SK-N-SH (cell line): ENCODE measurements around the gene UNC5B. TPM values are rescaled to one million over a fixed set of nuclear protein-coding genes. Genes with fewer than 3 reads are reported as not detected.

ENCODE experiments used
- CTCF ChIA-PET: fragments of 300-600, 350-600 bp; formaldehyde crosslinking; extraction: SDS; loops from one replicate; lab custom pipeline; 2021; lab: Yijun Ruan, JAX
- POLR2A ChIA-PET: fragments of 350-600 bp; sonication (Branson Sonifier 250); formaldehyde crosslinking; extraction: SDS; loops from one replicate; lab custom pipeline; 2020; ENCODE audit warnings: antibody characterized with exemption, inconsistent platforms; lab: Yijun Ruan, JAX
- DNase-seq: peaks from one replicate; pipeline ENCODE4 v3.0.0; 2012
- H2AFZ ChIP-seq: fragments of 200-600 bp; sonication (generic); 2 replicates; pipeline ENCODE4 v1.8.1; 2016; ENCODE audit warnings: antibody characterized with exemption, mild to moderate bottlenecking, low read depth
- H3F3A ChIP-seq: fragments of 200-600 bp; sonication (generic); replicated peaks from 2 replicates; pipeline ENCODE3; 2016; ENCODE audit warnings: antibody characterized with exemption, mild to moderate bottlenecking; ENCODE audit not compliant: insufficient read depth
- H3K27ac ChIP-seq, 2 experiments: fragments of 200-500 bp in 1 of 2; fragments of 200-600 bp in 1 of 2; sonication (Bioruptor generic) in 1 of 2; sonication (generic), shearing (Covaris generic) in 1 of 2; 2 replicates each; pipeline versions ENCODE4 v1.5.1 to v1.6.1; 2014 to 2016; ENCODE audit warnings: low read depth in 2 of 2, inconsistent platforms in 1 of 2, low read length in 1 of 2, mild to moderate bottlenecking in 1 of 2, mixed read lengths in 1 of 2
- H3K27me3 ChIP-seq: fragments of 200-600 bp; sonication (generic), shearing (Covaris generic); 2 replicates; pipeline ENCODE4 v1.6.1; 2016; ENCODE audit warnings: mixed run types; ENCODE audit not compliant: insufficient read depth
- H3K36me3 ChIP-seq, 2 experiments: fragments of 200-500 bp in 1 of 2; fragments of 200-600 bp in 1 of 2; sonication (Bioruptor generic) in 1 of 2; sonication (generic) in 1 of 2; replicated peaks in 1 of 2; 2 replicates each; pipeline versions ENCODE3 to v1.5.1; 2014 to 2016; ENCODE audit warnings: low read length in 1 of 2, mild to moderate bottlenecking in 1 of 2; ENCODE audit not compliant: insufficient read depth in 2 of 2, control insufficient read depth in 1 of 2
- H3K4me1 ChIP-seq, 2 experiments: fragments of 200-500 bp in 1 of 2; fragments of 200-600 bp in 1 of 2; sonication (Bioruptor generic) in 1 of 2; sonication (generic), shearing (Covaris generic) in 1 of 2; 2 replicates each; pipeline versions ENCODE4 v1.5.1 to v1.6.1; 2014 to 2016; ENCODE audit warnings: low read depth in 1 of 2, low read length in 1 of 2, mixed run types in 1 of 2; ENCODE audit not compliant: insufficient read depth in 2 of 2, control insufficient read depth in 1 of 2
- H3K4me2 ChIP-seq: fragments of 200-600 bp; sonication (generic), shearing (Covaris generic); 2 replicates; pipeline ENCODE4 v1.6.1; 2017; ENCODE audit warnings: mixed run types
- H3K4me3 ChIP-seq, 2 experiments: fragments of 200-500 bp in 1 of 2; fragments of 200-600 bp in 1 of 2; sonication (Bioruptor generic) in 1 of 2; sonication (generic), shearing (Covaris generic) in 1 of 2; 2 replicates each; pipeline versions ENCODE4 v1.5.1 to v1.8.1; 2014 to 2016; ENCODE audit warnings: low read depth in 2 of 2, inconsistent platforms in 1 of 2, low read length in 1 of 2, mild to moderate bottlenecking in 1 of 2, mixed read lengths in 1 of 2, moderate library complexity in 1 of 2
- H3K79me2 ChIP-seq: fragments of 200-600 bp; sonication (generic); 2 replicates; pipeline ENCODE4 v1.8.1; 2017; ENCODE audit warnings: mild to moderate bottlenecking; ENCODE audit not compliant: insufficient read depth
- H3K9ac ChIP-seq: fragments of 200-600 bp; sonication (generic); 2 replicates; pipeline ENCODE4 v1.6.1; 2017; ENCODE audit warnings: mixed run types
- H3K9me2 ChIP-seq: fragments of 200-600 bp; sonication (generic); 2 replicates; pipeline ENCODE4 v1.6.1; 2017; ENCODE audit warnings: mixed run types
- H3K9me3 ChIP-seq: fragments of 200-600 bp; sonication (generic); 2 replicates; pipeline ENCODE4 v1.6.1; 2017; ENCODE audit warnings: mixed run types, mild to moderate bottlenecking, moderate library complexity
- H4K20me1 ChIP-seq: fragments of 200-600 bp; sonication (generic); 2 replicates; pipeline ENCODE4 v1.6.1; 2017; ENCODE audit warnings: mild to moderate bottlenecking, mixed run types; ENCODE audit not compliant: insufficient read depth
- CHD2 ChIP-seq: fragments of 150-350 bp; IDR thresholded peaks from 2 replicates; pipeline ENCODE4 v1.6.1; 2018; ENCODE audit warnings: low read length; ENCODE audit not compliant: partially characterized antibody
- EZH2phosphoT487 ChIP-seq: fragments of 200-600 bp; sonication (generic); IDR thresholded peaks from 2 replicates; pipeline ENCODE4 v1.6.1; 2017; ENCODE audit warnings: low read depth, mixed run types, mild to moderate bottlenecking, antibody characterized with exemption, moderate library complexity, borderline replicate concordance
- FOXM1 ChIP-seq: IDR thresholded peaks from 2 replicates; pipeline ENCODE4 v1.4.0; 2012; ENCODE audit warnings: low read depth, mild to moderate bottlenecking
- GABPA ChIP-seq: IDR thresholded peaks from 2 replicates; pipeline ENCODE4 v1.4.0; 2012; ENCODE audit warnings: low read depth, mild to moderate bottlenecking
- GATA2 ChIP-seq: sonication (generic); formaldehyde crosslinking; IDR thresholded peaks from 2 replicates; pipeline ENCODE4 v1.5.0; 2020; ENCODE audit warnings: mild to moderate bottlenecking, missing genetic modification reagents
- MAX ChIP-seq: IDR thresholded peaks from 2 replicates; pipeline ENCODE4 v1.4.0; 2012; ENCODE audit warnings: low read depth
- MEF2A ChIP-seq: IDR thresholded peaks from 2 replicates; pipeline ENCODE4 v1.4.0; 2012; ENCODE audit warnings: low read depth, borderline replicate concordance
- NRF1 ChIP-seq: IDR thresholded peaks from 2 replicates; pipeline ENCODE4 v1.6.1; 2012; ENCODE audit warnings: low read depth, mild to moderate bottlenecking, low read length
- POLR2AphosphoS5 ChIP-seq: IDR thresholded peaks from 2 replicates; pipeline ENCODE4 v1.6.1; 2012; ENCODE audit warnings: low read depth, low read length
- RAD21 ChIP-seq: IDR thresholded peaks from 2 replicates; pipeline ENCODE4 v1.6.1; 2012; ENCODE audit warnings: mild to moderate bottlenecking, low read length
- RCOR1 ChIP-seq: fragments of 150-350 bp; IDR thresholded peaks from 2 replicates; pipeline ENCODE4 v1.6.1; 2017; ENCODE audit warnings: antibody characterized with exemption, low read length
- RFX5 ChIP-seq: IDR thresholded peaks from 2 replicates; pipeline ENCODE4 v1.6.1; 2012; ENCODE audit warnings: mild to moderate bottlenecking, improper control_type of control experiment, low read length
- RXRA ChIP-seq: IDR thresholded peaks from 2 replicates; pipeline ENCODE4 v1.4.0; 2012; ENCODE audit warnings: low read depth, mild to moderate bottlenecking, borderline replicate concordance
- TAF1 ChIP-seq: IDR thresholded peaks from 2 replicates; pipeline ENCODE4 v1.6.1; 2012; ENCODE audit warnings: low read depth, mild to moderate bottlenecking, low read length, moderate library complexity, borderline replicate concordance
- TCF12 ChIP-seq: IDR thresholded peaks from 2 replicates; pipeline ENCODE4 v1.4.0; 2012
- TEAD4 ChIP-seq: IDR thresholded peaks from 2 replicates; pipeline ENCODE4 v1.4.0; 2012; ENCODE audit warnings: mild to moderate bottlenecking, borderline replicate concordance; ENCODE audit not compliant: insufficient read depth
- USF2 ChIP-seq: fragments of 150-350 bp; IDR thresholded peaks from 2 replicates; pipeline ENCODE4 v1.6.1; 2017; ENCODE audit warnings: antibody characterized with exemption, low read length, low read depth, borderline replicate concordance
- WGBS: methylation state at CpG from one replicate; pipeline ENCODE4 v1.1.6; 2017; ENCODE audit warnings: low lambda C conversion rate; 5-methylcytosine and 5-hydroxymethylcytosine counted together
- polyA plus RNA-seq, 3 experiments: library from polyadenylated mRNA; depleted of rRNA; stranded (reverse); fragments of >200 nt; gene quantifications; 2 replicates each; pipeline ENCODE4 v1.2.3, GENCODE V29; 2012
- TF ChIP-seq, protein P1 (sequence below): fragments of 200-600 bp; sonication (generic); IDR thresholded peaks from 2 replicates; pipeline ENCODE4 v1.6.1; 2017; ENCODE audit warnings: antibody characterized with exemption, mild to moderate bottlenecking, moderate library complexity

Gene UNC5B
- polyA plus RNA-seq, 1 of the 3 experiments (the other 2 are of a cell fraction): 13.8 TPM

DNA sequence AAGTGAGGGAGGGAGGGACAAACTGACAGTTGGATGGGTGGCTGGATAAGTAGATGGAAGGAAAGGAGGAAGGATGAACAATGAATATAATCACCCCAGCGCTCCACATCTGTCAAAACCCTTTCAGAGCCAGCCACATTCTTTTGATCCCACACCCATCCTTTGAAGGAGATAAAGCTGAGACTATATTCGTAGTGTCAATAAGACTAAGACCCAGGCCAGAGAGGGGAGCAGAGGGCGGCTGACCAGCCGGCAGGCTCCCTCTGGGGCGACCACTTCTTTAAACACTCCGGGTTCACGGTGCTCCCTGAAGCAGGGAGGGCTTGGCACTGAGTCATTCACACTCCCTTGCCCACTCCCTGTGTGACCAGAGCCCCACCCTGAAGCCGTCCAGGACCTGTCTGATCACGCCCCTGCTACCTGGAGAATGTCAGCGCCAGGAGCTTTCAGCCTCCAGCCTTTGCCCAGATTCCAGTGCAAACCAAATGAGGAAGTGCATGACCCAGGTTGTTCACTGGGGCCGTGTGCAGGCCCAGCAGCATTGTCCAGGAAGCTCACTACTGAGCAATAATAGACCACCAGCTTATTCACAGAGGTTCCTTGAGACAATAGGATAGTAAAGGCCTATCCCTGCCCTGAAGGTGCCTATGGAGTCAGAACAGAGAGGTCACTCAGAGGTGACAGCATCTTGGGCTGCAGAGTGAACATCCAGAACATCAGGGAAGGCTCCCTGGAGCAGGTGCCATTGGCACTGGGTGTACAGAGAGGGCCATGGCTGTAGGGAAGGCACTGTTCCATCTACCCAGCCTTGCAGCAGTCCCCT is 34.4 kb downstream of the UNC5B start:
- Histone ChIP-seq H2AFZ (no peak overlapping the region), H3K36me3 (no peaks in the 10 kb centered on the region), H3K79me2 (peaks cover 98% of the 10 kb centered on the region), H3K4me2 (no peak overlapping the region; the same call in 1 of the 2 replicates), H3K9me3 (no peaks in the 10 kb centered on the region), H3K4me3 (no peak overlapping the region), H4K20me1 (peaks cover 79% of the 10 kb centered on the region), H3K27ac (peak overlapping the region in 1 of 2 experiments; percentile 100; a peak in 2 of 4 replicates), H3F3A (peaks cover 10% of the 10 kb centered on the region), H3K27me3 (no peaks in the 10 kb centered on the region), H3K4me1 (peaks cover 56 to 100% of the 10 kb centered on the region in 2 experiments), H3K9me2 (no peaks in the 10 kb centered on the region), H3K9ac (no peak overlapping the region)
- TF ChIP-seq MEF2A (no peak), RXRA (no peak), POLR2AphosphoS5 (no peak), RCOR1 (no peak), NRF1 (no peak), TCF12 (no peak), GATA2 (CRISPR knock-in tag) (no peak), TAF1 (no peak), GABPA (no peak), FOXM1 (no peak), USF2 (no peak), TEAD4 (no peak), MAX (no peak), EZH2phosphoT487 (no peak), RAD21 (no peak), CHD2 (no peak), RFX5 (no peak)
- TF ChIP-seq, protein P1, sequence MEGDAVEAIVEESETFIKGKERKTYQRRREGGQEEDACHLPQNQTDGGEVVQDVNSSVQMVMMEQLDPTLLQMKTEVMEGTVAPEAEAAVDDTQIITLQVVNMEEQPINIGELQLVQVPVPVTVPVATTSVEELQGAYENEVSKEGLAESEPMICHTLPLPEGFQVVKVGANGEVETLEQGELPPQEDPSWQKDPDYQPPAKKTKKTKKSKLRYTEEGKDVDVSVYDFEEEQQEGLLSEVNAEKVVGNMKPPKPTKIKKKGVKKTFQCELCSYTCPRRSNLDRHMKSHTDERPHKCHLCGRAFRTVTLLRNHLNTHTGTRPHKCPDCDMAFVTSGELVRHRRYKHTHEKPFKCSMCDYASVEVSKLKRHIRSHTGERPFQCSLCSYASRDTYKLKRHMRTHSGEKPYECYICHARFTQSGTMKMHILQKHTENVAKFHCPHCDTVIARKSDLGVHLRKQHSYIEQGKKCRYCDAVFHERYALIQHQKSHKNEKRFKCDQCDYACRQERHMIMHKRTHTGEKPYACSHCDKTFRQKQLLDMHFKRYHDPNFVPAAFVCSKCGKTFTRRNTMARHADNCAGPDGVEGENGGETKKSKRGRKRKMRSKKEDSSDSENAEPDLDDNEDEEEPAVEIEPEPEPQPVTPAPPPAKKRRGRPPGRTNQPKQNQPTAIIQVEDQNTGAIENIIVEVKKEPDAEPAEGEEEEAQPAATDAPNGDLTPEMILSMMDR: no peak
- 83% methylated on average over 7 of the region's 11 CpGs for WGBS
- DNase-seq: no peak
- POLR2A ChIA-PET: interaction anchor here (0.6 to 3.6 kb wide), 4 partner anchors 10 to 1068 kb away, joined by 3 to 19 read pairs (median 6); no protein-coding TSS in a partner anchor
- CTCF ChIA-PET: interaction anchor here (0.6 to 12.2 kb wide), 4 partner anchors 13 to 378 kb away, joined by 3 to 139 read pairs (median 4); no protein-coding TSS in a partner anchor
